ENCODE data around the gene SURF1. TPM values are rescaled to one million over a fixed set of nuclear protein-coding genes. Genes with fewer than 3 reads are reported as not detected.

SURF1 gene
- 10 to 100 TPM; 32.7 to 33.4 TPM for total RNA-seq

DNA sequence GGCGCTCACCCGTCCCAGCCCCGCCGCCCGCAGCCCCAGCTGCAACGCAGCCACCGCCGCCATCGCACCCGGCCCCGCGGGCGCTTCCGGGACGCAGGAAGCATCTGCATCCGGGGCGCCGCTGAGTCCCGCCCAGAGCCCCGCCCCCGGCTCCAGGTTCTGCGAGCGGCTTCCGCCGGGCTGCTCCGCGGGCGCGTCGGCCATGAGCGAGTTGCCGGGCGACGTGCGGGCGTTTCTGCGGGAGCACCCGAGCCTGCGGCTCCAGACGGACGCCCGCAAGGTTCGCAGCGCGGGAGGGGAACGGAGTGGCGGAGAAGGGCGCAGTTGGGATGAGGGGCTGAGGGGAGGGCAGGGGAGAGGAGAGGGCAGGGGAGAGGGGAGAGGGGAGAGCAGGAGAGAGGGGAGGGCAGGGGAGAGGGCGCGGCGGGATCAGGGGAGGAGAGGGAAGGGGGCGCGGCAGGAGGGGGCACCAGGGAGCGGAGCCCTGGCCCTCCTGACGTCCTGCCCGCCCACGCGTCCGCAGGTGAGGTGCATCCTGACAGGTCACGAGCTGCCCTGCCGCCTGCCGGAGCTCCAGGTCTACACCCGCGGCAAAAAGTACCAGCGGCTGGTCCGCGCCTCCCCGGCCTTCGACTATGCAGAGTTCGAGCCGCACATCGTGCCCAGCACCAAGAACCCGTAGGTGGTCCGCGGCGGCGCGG, at the start of gene SURF1, which contains the start of gene SURF2:
Gene SURF1 (minus strand): TSS at position 97 of the 701 bp plus-strand sequence. CDS start 34 bp downstream, at position 63.
Gene SURF2 (plus strand): TSS at position 160 of the 701 bp plus-strand sequence. CDS start 43 bp downstream, at position 203.
- Mint-ChIP-seq H3K4me1 (ENCODE audit: low read depth) (peaks cover 82% of the 10 kb centered on the region), H3K27me3 (ENCODE audit: low read depth) (no peaks in the 10 kb centered on the region), H3K27ac (peak within 1 kb of the TSS; percentile 87), H3K36me3 (ENCODE audit: insufficient read depth in 2 of 2) (peaks cover 5 to 6% of the 10 kb centered on the region in 2 donors), H3K4me3 (peak within 1 kb of the TSS; percentile 91), H3K9me3 (no peaks in the 10 kb centered on the region)
- peak; percentile 74 to 79 for ATAC-seq (replicated peaks in 1 of 2)
- DNase-seq: peak; percentile 93 to 94

DNA sequence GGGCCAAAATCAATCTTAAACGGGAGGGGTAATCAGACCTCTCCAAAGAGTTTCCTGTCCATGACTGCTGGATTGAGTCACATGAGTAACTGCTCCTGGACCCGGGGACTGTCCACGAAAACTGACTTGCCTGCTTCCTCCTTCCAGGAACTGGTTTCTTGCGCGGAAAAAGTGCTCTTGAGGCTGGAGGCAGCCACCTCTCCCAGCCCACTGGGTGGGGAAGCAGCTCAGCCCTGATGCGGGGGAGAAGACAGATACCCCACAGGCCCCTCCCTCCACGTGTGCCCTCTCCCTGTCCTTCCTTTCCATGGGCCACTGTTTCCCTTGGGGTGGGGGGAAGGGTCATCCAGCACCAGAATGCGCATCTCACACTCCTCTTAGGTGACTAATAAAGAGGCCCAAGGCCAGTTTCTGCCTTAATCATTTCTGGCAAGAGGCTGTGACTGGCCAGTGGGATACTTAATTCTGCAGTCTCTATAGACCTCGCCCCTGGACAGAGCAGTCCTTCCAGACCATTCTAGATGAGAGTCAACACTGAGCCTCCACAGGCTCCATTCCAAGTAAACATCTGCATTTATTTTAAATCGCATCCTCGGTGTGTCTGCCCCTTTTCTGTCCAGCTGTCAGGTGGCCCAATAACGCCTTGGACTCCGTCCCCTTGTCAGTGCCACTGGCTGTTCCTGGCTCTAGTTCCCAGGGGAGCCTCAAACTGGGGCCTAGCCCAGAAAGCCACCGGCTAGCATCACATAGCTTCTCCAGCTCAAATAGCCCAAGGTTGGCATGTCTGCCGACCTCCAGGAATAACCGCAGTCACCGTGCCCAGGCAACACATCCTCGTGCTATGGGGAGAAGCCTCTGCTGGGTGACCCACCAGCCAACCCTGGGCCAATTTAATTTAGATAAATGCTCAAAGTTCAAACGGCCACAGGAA, 49.5 kb upstream of the SURF1 start:
- Mint-ChIP-seq H3K4me3 (no peak overlapping the region), H3K9me3 (no peaks in the 10 kb centered on the region), H3K27me3 (ENCODE audit: low read depth) (no peaks in the 10 kb centered on the region), H3K4me1 (ENCODE audit: low read depth) (peaks cover 7% of the 10 kb centered on the region), H3K36me3 (ENCODE audit: insufficient read depth in 2 of 2) (peaks cover 2 to 11% of the 10 kb centered on the region in 2 donors), H3K27ac (no peak overlapping the region)
- ATAC-seq (replicated peaks in 1 of 2) (no peak), DNase-seq (no peak)

DNA sequence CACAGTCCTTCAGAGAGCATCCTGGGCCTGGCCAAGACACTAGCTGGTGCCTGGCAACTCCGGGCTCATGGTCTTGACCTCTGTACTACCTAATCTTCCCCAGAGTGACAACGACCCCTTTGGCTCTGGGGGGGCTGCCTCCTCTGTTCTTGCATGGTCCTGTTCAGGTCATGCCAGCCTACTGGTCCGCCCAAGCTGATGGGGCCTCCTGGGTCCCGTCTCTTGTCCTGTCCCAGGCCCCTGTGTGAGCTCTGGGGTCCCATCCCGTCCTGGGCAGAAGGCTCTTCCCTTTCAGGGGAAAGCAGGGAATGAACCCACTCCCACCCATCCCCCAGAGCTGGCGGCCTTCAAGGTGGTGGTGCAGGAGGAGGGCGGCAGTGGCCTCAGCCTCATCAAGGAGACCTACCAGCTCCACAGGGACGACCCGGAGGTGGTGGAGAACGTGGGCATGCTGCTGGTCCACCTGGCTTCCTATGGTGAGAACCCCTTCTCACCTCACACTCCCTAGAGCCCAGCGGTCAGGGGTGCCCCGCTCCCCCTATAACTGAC, 48.2 kb upstream of the SURF1 start:
- Mint-ChIP-seq H3K4me1 (ENCODE audit: low read depth) (peaks cover 7% of the 10 kb centered on the region), H3K27me3 (ENCODE audit: low read depth) (no peaks in the 10 kb centered on the region), H3K9me3 (no peaks in the 10 kb centered on the region), H3K36me3 (ENCODE audit: insufficient read depth in 2 of 2) (peaks cover 2 to 9% of the 10 kb centered on the region in 2 donors), H3K4me3 (no peak overlapping the region), H3K27ac (no peak overlapping the region)
- ATAC-seq (replicated peaks in 1 of 2): no peak
- no peak for DNase-seq

GRCh38 chr9:133403766-133404453, 47.6 kb upstream of the SURF1 start:
- peaks cover 2 to 9% of the 10 kb centered on the region in 2 donors for H3K36me3 Mint-ChIP-seq (ENCODE audit: insufficient read depth in 2 of 2)
- H3K27ac Mint-ChIP-seq: no peak overlapping the region
- H3K9me3 Mint-ChIP-seq: no peaks in the 10 kb centered on the region
- peak; percentile 61 to 68 for DNase-seq
- H3K4me3 Mint-ChIP-seq: no peak overlapping the region
- peak; percentile 21 to 43 for ATAC-seq (replicated peaks in 1 of 2)
- H3K4me1 Mint-ChIP-seq (ENCODE audit: low read depth): peaks cover 7% of the 10 kb centered on the region
- H3K27me3 Mint-ChIP-seq (ENCODE audit: low read depth): no peaks in the 10 kb centered on the region

DNA sequence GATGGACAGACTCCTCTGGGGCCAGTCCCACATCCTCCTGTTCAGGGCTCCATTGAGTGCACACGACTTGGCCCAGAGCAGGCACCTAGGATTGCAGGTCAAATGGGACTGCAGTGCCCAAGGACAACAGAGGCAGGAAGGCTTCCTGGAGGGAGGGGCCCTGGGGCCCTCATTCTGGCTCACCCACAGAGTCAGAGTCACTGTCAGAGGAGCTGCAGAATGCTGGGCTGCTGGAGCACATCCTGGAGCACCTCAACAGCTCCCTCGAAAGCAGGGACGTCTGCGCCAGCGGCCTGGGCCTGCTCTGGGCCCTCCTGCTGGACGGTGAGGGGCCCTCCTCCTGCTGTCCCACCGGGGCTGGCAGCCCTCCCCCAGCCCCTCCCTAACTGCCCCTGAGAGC, 46.4 kb upstream of the SURF1 start:
- H3K27ac Mint-ChIP-seq: no peak overlapping the region
- H3K36me3 Mint-ChIP-seq (ENCODE audit: insufficient read depth in 2 of 2): peaks cover 2 to 8% of the 10 kb centered on the region in 2 donors
- no peak overlapping the region for H3K4me3 Mint-ChIP-seq
- ATAC-seq (replicated peaks in 1 of 2): no peak
- H3K4me1 Mint-ChIP-seq (ENCODE audit: low read depth): peaks cover 7% of the 10 kb centered on the region
- H3K9me3 Mint-ChIP-seq: no peaks in the 10 kb centered on the region
- no peak for DNase-seq
- H3K27me3 Mint-ChIP-seq (ENCODE audit: low read depth): no peaks in the 10 kb centered on the region

DNA sequence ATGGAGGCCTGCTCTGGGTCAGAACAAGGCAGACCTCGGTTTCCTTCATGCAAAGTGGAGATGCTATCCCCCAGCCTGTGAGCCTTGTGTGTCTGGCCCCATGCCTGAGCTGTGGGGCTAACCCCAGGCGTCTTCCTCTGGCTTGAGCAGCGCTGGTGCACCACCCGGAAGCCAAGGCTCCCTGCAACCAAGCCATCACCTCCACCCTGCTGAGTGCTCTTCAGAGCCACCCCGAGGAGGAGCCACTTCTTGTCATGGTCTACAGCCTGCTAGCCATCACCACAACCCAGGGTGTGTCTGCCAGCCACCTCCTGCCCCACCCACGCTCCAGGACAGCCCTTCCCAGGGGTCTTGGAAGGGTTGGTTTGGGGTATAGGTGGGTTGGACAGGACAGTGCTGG, 45.3 kb upstream of the SURF1 start:
- no peaks in the 10 kb centered on the region for H3K27me3 Mint-ChIP-seq (ENCODE audit: low read depth)
- H3K4me1 Mint-ChIP-seq (ENCODE audit: low read depth): peaks cover 5% of the 10 kb centered on the region
- DNase-seq: no peak
- no peak overlapping the region for H3K4me3 Mint-ChIP-seq
- no peaks in the 10 kb centered on the region for H3K9me3 Mint-ChIP-seq
- no peak for ATAC-seq (replicated peaks in 1 of 2)
- peaks cover 0 to 3% of the 10 kb centered on the region in 2 donors for H3K36me3 Mint-ChIP-seq (ENCODE audit: insufficient read depth in 2 of 2)
- no peak overlapping the region for H3K27ac Mint-ChIP-seq

DNA sequence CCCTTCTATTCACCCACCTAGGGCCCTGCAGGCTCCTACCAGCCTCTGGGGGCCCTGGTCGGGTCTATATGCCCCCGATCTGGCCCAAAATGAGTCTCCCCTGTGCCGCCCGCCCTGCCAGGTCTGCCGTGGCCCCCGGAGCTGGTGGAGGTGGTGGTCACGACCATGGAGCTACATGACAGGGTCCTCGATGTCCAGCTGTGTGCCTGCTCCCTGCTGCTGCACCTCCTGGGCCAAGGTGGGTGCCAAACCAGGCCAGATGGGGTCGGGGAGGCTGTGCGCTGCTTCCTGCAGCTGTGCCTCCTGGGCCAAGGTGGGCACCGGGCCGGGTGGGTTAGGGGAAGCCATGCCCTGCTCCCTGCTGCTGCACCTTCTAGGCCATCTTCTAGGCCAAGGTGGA, 44.0 kb upstream of the SURF1 start:
- no peak for ATAC-seq (replicated peaks in 1 of 2)
- DNase-seq: no peak
- Mint-ChIP-seq H3K4me1 (ENCODE audit: low read depth) (peaks cover 5% of the 10 kb centered on the region), H3K4me3 (no peak overlapping the region), H3K9me3 (no peaks in the 10 kb centered on the region), H3K27ac (no peak overlapping the region), H3K27me3 (ENCODE audit: low read depth) (no peaks in the 10 kb centered on the region), H3K36me3 (ENCODE audit: insufficient read depth in 2 of 2) (peaks cover 0 to under 1% of the 10 kb centered on the region in 2 donors)

DNA sequence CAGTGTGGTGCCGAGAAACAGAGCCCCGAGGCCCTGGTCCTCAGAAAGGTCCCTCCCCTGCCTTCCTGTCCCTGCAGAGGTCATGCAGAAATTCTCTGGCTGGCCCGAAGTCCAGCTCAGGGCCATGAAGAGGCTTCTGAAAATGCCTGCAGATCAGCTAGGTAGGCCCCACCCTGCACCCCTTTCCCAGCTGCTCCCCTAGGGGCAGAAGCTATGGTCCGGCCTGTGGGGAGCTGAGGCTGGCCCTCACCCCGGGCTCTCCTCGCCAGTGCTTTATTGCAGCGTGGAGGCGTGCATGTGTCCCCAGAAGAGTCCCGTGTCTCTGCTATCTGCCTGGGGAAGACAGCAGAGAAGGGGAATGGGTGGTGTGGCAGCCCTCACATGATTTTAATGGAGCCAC, 41.6 kb upstream of the SURF1 start:
- H3K9me3 Mint-ChIP-seq: no peaks in the 10 kb centered on the region
- H3K27ac Mint-ChIP-seq: no peak overlapping the region
- DNase-seq: no peak
- ATAC-seq (replicated peaks in 1 of 2): no peak
- H3K4me1 Mint-ChIP-seq (ENCODE audit: low read depth): peaks cover 5% of the 10 kb centered on the region
- H3K4me3 Mint-ChIP-seq: no peak overlapping the region
- no peaks in the 10 kb centered on the region for H3K27me3 Mint-ChIP-seq (ENCODE audit: low read depth)
- no peaks in the 10 kb centered on the region for H3K36me3 Mint-ChIP-seq (ENCODE audit: insufficient read depth in 2 of 2)

- DNase-seq (no peak), ATAC-seq (replicated peaks in 1 of 2) (no peak)
- Mint-ChIP-seq H3K4me1 (ENCODE audit: low read depth) (peaks cover 5% of the 10 kb centered on the region), H3K27ac (no peak overlapping the region), H3K27me3 (ENCODE audit: low read depth) (no peaks in the 10 kb centered on the region), H3K36me3 (ENCODE audit: insufficient read depth in 2 of 2) (no peaks in the 10 kb centered on the region), H3K9me3 (peaks cover 0 to under 1% of the 10 kb centered on the region in 2 donors), H3K4me3 (no peak overlapping the region)
Observed at GRCh38 chr9:133397370-133397769, 41.1 kb upstream of the SURF1 start.

- no peaks in the 10 kb centered on the region for H3K27me3 Mint-ChIP-seq (ENCODE audit: low read depth)
- H3K36me3 Mint-ChIP-seq (ENCODE audit: insufficient read depth in 2 of 2): no peaks in the 10 kb centered on the region
- peak in 1 of 2 donors; percentile 38 for ATAC-seq (replicated peaks in 1 of 2)
- DNase-seq: peak in 1 of 2 donors; percentile 18
- H3K4me1 Mint-ChIP-seq (ENCODE audit: low read depth): peaks cover 5% of the 10 kb centered on the region
- no peak overlapping the region for H3K4me3 Mint-ChIP-seq
- no peak overlapping the region for H3K27ac Mint-ChIP-seq
- H3K9me3 Mint-ChIP-seq: peaks cover 0 to 2% of the 10 kb centered on the region in 2 donors
Observed at GRCh38 chr9:133396952-133397351, 40.7 kb upstream of the SURF1 start.

GRCh38 chr9:133394687-133395271, 38.5 kb upstream of the SURF1 start:
- no peak overlapping the region for H3K27ac Mint-ChIP-seq
- no peak for DNase-seq
- no peaks in the 10 kb centered on the region for H3K36me3 Mint-ChIP-seq (ENCODE audit: insufficient read depth in 2 of 2)
- peak; percentile 5 to 22 for ATAC-seq (replicated peaks in 1 of 2)
- no peak overlapping the region for H3K4me3 Mint-ChIP-seq
- peaks cover 2% of the 10 kb centered on the region for H3K27me3 Mint-ChIP-seq (ENCODE audit: low read depth)
- H3K9me3 Mint-ChIP-seq: peaks cover 0 to 2% of the 10 kb centered on the region in 2 donors
- peaks cover 5% of the 10 kb centered on the region for H3K4me1 Mint-ChIP-seq (ENCODE audit: low read depth)

GRCh38 chr9:133393399-133393798, 37.1 kb upstream of the SURF1 start:
- ATAC-seq (replicated peaks in 1 of 2): no peak
- H3K36me3 Mint-ChIP-seq (ENCODE audit: insufficient read depth in 2 of 2): no peaks in the 10 kb centered on the region
- H3K9me3 Mint-ChIP-seq: peaks cover 0 to 2% of the 10 kb centered on the region in 2 donors
- no peak overlapping the region for H3K4me3 Mint-ChIP-seq
- peaks cover 5% of the 10 kb centered on the region for H3K4me1 Mint-ChIP-seq (ENCODE audit: low read depth)
- H3K27me3 Mint-ChIP-seq (ENCODE audit: low read depth): peaks cover 5% of the 10 kb centered on the region
- no peak overlapping the region for H3K27ac Mint-ChIP-seq
- DNase-seq: no peak

Measured in activated T-cell treated with anti-CD3 and anti-CD28 coated beads, Interleukin-2, amount 50 U/mL, for 72 hours (primary cell).